Heart right ventricle (tissue), 16 donors: ENCODE data around the gene ENOX1. TPM values are rescaled to one million over a fixed set of nuclear protein-coding genes. Genes with fewer than 3 reads are reported as not detected.

Experiments used
- ATAC-seq, 8 donors: fragments of 200-7000 bp; cut with Tn5 transposase; one replicate each; pipeline ENCODE4 v1.9.1; 2020; ENCODE audit warnings: mild to moderate bottlenecking in 8 of 8, moderate library complexity in 8 of 8, moderate number of reproducible peaks in 1 of 8
- DNase-seq, 2 donors: peaks; one replicate each; pipeline ENCODE4 v3.0.0-alpha.2; 2020
- H3K27ac ChIP-seq, 10 donors: fragments of 200-600 bp; sonication (generic) in 2 of 10; one replicate each; pipeline versions ENCODE4 v1.5.0 to v1.8.0; 2020 to 2022; ENCODE audit warnings: mild to moderate bottlenecking in 3 of 10
- H3K27me3 ChIP-seq, 7 donors: fragments of 200-600 bp; one replicate each; pipeline ENCODE4 v1.8.0; 2021 to 2022; ENCODE audit warnings: mild to moderate bottlenecking in 2 of 7
- H3K36me3 ChIP-seq, 9 donors: fragments of 200-600 bp; sonication (generic) in 1 of 9; one replicate each; pipeline versions ENCODE4 v1.5.0 to v1.8.0; 2020 to 2022; ENCODE audit warnings: mild to moderate bottlenecking in 2 of 9
- H3K4me1 ChIP-seq, 9 donors: fragments of 200-600 bp; sonication (generic) in 1 of 9; one replicate each; pipeline versions ENCODE4 v1.5.0 to v1.8.0; 2020 to 2022; ENCODE audit warnings: mild to moderate bottlenecking in 4 of 9
- H3K4me3 ChIP-seq, 10 donors: fragments of 200-600 bp; sonication (generic) in 2 of 10; one replicate each; pipeline versions ENCODE4 v1.5.0 to v1.8.0; 2020 to 2022; ENCODE audit warnings: mild to moderate bottlenecking in 7 of 10, moderate library complexity in 2 of 10
- H3K9me3 ChIP-seq, 11 donors: fragments of 200-600 bp in 10 of 11; sonication (generic) in 2 of 11; one replicate each; pipeline versions ENCODE4 v1.5.0 to v1.8.0; 2013 to 2022; ENCODE audit warnings: mild to moderate bottlenecking in 2 of 11, control low read depth in 1 of 11, moderate library complexity in 1 of 11
- WGBS, 2 donors: extraction: QIAGEN DNeasy Blood & Tissue Kit; methylation state at CpG; one replicate each; pipeline ENCODE4 v1.1.7; 2013; ENCODE audit warnings: inconsistent platforms in 1 of 2; 5-methylcytosine and 5-hydroxymethylcytosine counted together
- intact Hi-C, 10 donors: fragments of 100-400 bp; cut with DNase I; formaldehyde crosslinking; loops; one replicate each; pipeline versions ENCODE4 v1.11.1 to v1.14.2; 2022
- polyA plus RNA-seq, 2 donors: library from polyadenylated mRNA; stranded (reverse); fragments of 200-250 nt; gene quantifications; one replicate each; pipeline ENCODE4 v1.2.3, GENCODE V29; 2013
- total RNA-seq, 10 donors: library from RNA; stranded (reverse); fragmentation: NEBNext Ultra II Directional in 3 of 10; extraction: Animal tissue kit (Norgen Biotek cat#: 25700) in 3 of 10; gene quantifications; one replicate each; pipeline versions ENCODE4 v1.2.1 to v1.2.4, GENCODE V29; 2021 to 2023
- TF ChIP-seq, protein P1 (sequence below), 9 donors: fragments of 200-600 bp; sonication (generic) in 2 of 9; IDR thresholded peaks; one replicate each; pipeline versions ENCODE4 v1.5.0 to v1.8.0; 2021 to 2022; ENCODE audit warnings: antibody characterized with exemption in 9 of 9, mild to moderate bottlenecking in 5 of 9, moderate library complexity in 1 of 9
- donor health status: Arrhythmogenic right ventricular cardiomyopathy.
- donor health status: ischemic (EF 13 %, LVEDD 7.1; RV severe dilation, severe dysfunction).
- donor health status: healthy with polysubstance abuse.
- donor health status: DM: no; HTN: yes; CAD: no.
- donor health status: DM: no; HTN: no; CAD: no.
- donor health status: ischemic (EF 25% LVEDD 6.9; RV normal size, moderate dysfunction).
- donor health status: ischemic (EF 25% LVEDD 5.7; RV mildly dilated, moderate dysfunction).
- donor health status: healthy.
- donor health status: DM: yes; HTN: yes; CAD: no.
- donor health status: Ischemic cardiomyopathy.
- donor health status: ischemic (EF 35%, LVEDD 5.7; RV mildly dilated, moderate dysfunction).
- donor health status: nonischemic (EF 11% LVEDD 7.7; RV severe dilation, severe dysfunction).
- donor health status: DM: yes; HTN: yes; CAD: no.
- donor health status: PGD.
- donor health status: ischemic (EF 29% LVEDD 5.4; RV normal size, mild dysfunction).
- donor health status: nonischemic (EF 23%, LVEDD 6.1; RV moderate dilation, normal function).

ENOX1 gene
- total and polyA plus RNA-seq, 12 donors = 2.0 to 10.4 (median 7.1) TPM

DNA sequence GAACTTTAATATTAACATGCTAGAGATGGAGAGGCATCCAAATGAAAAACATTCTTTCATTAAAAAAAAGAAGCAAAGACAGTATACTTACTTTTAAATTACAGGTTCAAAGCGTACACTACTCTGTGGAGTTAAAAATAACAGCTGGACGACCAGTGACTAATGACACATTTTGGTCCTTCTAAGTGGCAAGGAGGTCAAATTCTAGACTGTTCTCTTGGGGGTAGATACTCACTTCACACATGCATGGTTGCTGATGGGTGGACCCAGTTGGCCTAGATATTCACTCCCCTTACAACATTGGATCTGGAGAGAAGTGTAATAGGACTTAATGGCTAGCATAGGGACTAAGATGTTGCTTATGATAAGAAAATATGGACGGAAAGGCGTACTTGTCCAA is 461.1 kb downstream of the ENOX1 start:
- TF ChIP-seq, protein P1, sequence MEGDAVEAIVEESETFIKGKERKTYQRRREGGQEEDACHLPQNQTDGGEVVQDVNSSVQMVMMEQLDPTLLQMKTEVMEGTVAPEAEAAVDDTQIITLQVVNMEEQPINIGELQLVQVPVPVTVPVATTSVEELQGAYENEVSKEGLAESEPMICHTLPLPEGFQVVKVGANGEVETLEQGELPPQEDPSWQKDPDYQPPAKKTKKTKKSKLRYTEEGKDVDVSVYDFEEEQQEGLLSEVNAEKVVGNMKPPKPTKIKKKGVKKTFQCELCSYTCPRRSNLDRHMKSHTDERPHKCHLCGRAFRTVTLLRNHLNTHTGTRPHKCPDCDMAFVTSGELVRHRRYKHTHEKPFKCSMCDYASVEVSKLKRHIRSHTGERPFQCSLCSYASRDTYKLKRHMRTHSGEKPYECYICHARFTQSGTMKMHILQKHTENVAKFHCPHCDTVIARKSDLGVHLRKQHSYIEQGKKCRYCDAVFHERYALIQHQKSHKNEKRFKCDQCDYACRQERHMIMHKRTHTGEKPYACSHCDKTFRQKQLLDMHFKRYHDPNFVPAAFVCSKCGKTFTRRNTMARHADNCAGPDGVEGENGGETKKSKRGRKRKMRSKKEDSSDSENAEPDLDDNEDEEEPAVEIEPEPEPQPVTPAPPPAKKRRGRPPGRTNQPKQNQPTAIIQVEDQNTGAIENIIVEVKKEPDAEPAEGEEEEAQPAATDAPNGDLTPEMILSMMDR (IDR thresholded peaks at IDR 0.05) = no peak
- DNase-seq (no peak), ATAC-seq (peak in 3 of 8 donors; percentile 20 to 54 (median 52))
- Histone ChIP-seq H3K27me3 (no peaks in the 10 kb centered on the region), H3K4me3 (no peak overlapping the region), H3K27ac (no peak overlapping the region), H3K9me3 (no peaks in the 10 kb centered on the region), H3K4me1 (peaks cover 0 to 8% (median 0%) of the 10 kb centered on the region in 9 donors), H3K36me3 (peaks cover 0 to 4% (median 0%) of the 10 kb centered on the region in 9 donors)
- 56 to 66% methylated on average over 4 of the region's 4 CpGs for WGBS, 2 donors
- intact Hi-C loops = no loop called here

DNA sequence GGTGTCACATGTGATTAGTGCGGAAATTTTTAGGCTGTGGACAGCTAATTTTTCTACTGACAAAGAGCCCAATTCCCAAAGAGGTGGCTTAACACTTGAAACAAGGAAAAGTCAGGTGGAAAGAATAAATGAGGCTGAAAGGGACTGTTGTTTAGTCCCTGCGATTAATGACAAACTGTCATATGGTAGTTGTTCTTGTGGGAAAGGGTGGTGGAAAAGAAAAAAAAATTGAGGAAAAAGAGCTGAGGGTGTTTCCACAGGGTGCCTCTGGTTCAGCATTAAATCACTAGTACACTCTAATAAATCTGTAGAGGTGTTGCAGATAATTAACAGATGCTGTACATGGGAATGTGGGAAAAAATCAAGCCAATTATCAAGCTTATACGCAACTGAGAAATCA is 462.6 kb downstream of the ENOX1 start:
- no peak overlapping the region for H3K27ac ChIP-seq
- peaks cover 0 to 8% (median 0%) of the 10 kb centered on the region in 9 donors for H3K4me1 ChIP-seq
- DNase-seq (no peak), ATAC-seq (no peak)
- intact Hi-C loops = loop anchor here in 1 of 10 donors (5.0 kb wide), 1 partner anchor 48 kb away; no protein-coding TSS in a partner anchor
- no peak overlapping the region for H3K4me3 ChIP-seq
- WGBS, 2 donors = 83% methylated on average over 3 of the region's 3 CpGs
- H3K36me3 ChIP-seq = peaks cover 0 to 4% (median 0%) of the 10 kb centered on the region in 9 donors
- TF ChIP-seq, protein P1 (IDR thresholded peaks at IDR 0.05) = no peak
- no peaks in the 10 kb centered on the region for H3K27me3 ChIP-seq
- H3K9me3 ChIP-seq = no peaks in the 10 kb centered on the region

GRCh38 chr13:43319617-43320444 is 466.9 kb downstream of the ENOX1 start:
- Histone ChIP-seq H3K27me3 (no peaks in the 10 kb centered on the region), H3K36me3 (peaks cover 0 to 4% (median 0%) of the 10 kb centered on the region in 9 donors), H3K9me3 (no peaks in the 10 kb centered on the region), H3K27ac (no peak overlapping the region), H3K4me3 (no peak overlapping the region), H3K4me1 (peaks cover 0 to 13% (median 8%) of the 10 kb centered on the region in 9 donors)
- no peak for DNase-seq
- intact Hi-C loops = loop anchor here in 1 of 10 donors (5.0 kb wide), 2 partner anchors 52 to 467 kb away; partner anchors contain the start of gene ENOX1
- 75 to 83% methylated on average over 10 of the region's 10 CpGs for WGBS, 2 donors
- TF ChIP-seq, protein P1 (IDR thresholded peaks at IDR 0.05) = no peak
- no peak for ATAC-seq

DNA sequence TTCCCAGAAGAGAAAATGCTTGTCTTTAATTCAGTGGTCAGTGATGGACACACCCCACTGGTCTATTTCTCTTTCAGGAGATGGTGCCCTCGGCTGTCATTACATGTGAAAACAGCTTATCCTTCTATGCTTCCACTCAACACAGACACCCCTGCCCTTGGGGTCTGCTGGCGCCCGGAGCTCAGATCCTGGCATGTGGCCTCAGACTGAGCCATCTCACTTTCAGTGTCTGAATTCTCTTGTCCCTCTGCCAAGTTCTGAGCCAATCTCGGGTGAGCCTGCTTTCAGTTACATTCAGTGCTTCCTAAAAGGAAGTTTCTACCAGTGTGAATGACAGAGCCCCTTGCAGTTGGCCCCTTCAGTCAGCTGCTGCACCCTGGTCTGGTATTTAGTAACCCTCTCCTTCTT is 469.8 kb downstream of the ENOX1 start:
- H3K4me3 ChIP-seq = peak overlapping the region in 2 of 10 donors; percentile 2 to 8
- H3K4me1 ChIP-seq = peaks cover 0 to 13% (median 8%) of the 10 kb centered on the region in 9 donors
- ATAC-seq (peak in 7 of 8 donors; percentile 23 to 76 (median 69)), DNase-seq (peak in 1 of 2 donors; percentile 8)
- TF ChIP-seq, protein P1 (IDR thresholded peaks at IDR 0.05) = no peak
- peaks cover 0 to 4% (median 0%) of the 10 kb centered on the region in 9 donors for H3K36me3 ChIP-seq
- H3K27me3 ChIP-seq = no peaks in the 10 kb centered on the region
- 6 to 12% methylated on average over 4 of the region's 4 CpGs for WGBS, 2 donors
- intact Hi-C loops = loop anchor here in 1 of 10 donors (5.0 kb wide), 1 partner anchor 470 kb away; the partner anchor contains the start of gene ENOX1
- peak overlapping the region in 1 of 10 donors; percentile 4 for H3K27ac ChIP-seq
- H3K9me3 ChIP-seq = no peaks in the 10 kb centered on the region
